Gastroesophageal sphincter (tissue), 2 donors: Measurements from ENCODE around the gene KLC1.

Source experiments
- EP300 ChIP-seq: sonication (generic); formaldehyde crosslinking; IDR thresholded peaks from one replicate; pipeline ENCODE4 v1.6.1; 2017; ENCODE audit warnings: antibody characterized with exemption, mild to moderate bottlenecking
- POLR2A ChIP-seq, 2 donors: fragments of 450-650 bp; IDR thresholded peaks; one replicate each; pipeline ENCODE4 v1.6.1; 2017; ENCODE audit warnings: antibody characterized with exemption in 2 of 2, mild to moderate bottlenecking in 2 of 2, moderate library complexity in 1 of 2

GRCh38 chr14:103749860-103750259 is 120.8 kb downstream of the KLC1 start:
- TF ChIP-seq EP300 = no peak
- no peak for TF ChIP-seq POLR2A (IDR thresholded peaks at IDR 0.05)
